Ramos (cell line): Measurements from ENCODE around the gene FBXO48.

Experiments
- in situ Hi-C: fragments of 300-500 bp; cut with MboI; formaldehyde crosslinking; loops from one replicate; pipeline ENCODE4 v1.14.3; 2022; ENCODE audit warnings: low sequenced_read_pairs; ENCODE audit not compliant: unreplicated experiment

FBXO48 gene

DNA sequence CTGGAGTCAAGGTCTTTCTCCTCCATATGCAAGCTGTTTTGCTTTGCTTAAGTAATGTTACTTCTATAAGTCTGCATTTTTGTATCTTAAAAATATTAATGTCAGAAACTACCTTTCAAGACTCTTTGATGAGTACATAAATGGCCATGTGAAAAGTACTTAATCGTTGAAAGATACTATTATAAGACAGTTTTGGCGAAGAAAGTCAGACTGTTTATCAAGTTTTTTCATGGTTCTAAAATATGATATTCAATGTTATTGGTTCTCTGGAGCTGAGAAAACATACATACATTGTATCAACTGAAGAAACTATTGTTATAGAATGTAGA lies 25.1 kb downstream of the FBXO48 start:
- in situ Hi-C loops, result loop anchor here (5.0 to 10.0 kb wide), 4 partner anchors 80 to 317 kb away; no protein-coding TSS in a partner anchor

DNA sequence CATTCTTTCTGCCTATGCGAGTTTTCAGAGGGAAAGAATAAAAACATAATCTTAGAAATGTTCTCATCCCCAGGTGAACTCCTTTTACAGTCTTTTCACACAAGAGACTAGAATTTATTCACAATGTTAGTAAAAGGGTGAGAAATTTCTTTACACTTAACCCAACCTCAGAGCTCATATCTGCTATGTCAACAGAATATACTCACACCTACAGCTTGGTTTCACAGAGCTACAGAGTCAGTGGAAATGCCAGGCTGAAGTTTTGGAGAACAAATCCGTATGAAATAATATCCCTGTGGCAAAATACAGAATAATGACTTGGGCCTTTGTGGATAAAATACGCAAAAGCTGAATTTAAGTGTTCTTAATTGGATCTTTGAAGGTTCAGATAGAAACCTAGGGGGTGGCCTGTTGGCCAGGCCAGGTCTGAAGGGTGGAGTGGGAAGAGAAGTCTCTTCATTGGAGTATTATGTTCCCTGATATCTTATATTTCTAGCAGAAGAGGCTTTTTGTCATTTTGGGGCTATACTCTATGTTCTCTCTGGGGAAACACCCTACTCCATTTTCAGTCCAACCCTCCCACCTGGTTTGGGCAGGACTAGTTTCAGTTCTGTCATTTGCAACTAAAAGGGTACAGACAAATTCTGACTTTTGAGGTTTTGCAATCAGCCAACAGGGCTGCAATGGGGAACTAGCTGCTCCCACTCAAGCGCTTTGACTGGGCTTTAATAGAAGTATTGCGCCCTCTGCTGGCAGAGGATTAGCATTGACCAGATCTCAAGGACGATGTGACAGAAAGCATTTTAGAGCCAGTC lies 25.7 kb downstream of the FBXO48 start:
- in situ Hi-C loops, result loop anchor here (5.0 to 10.0 kb wide), 4 partner anchors 79 to 317 kb away; no protein-coding TSS in a partner anchor

DNA sequence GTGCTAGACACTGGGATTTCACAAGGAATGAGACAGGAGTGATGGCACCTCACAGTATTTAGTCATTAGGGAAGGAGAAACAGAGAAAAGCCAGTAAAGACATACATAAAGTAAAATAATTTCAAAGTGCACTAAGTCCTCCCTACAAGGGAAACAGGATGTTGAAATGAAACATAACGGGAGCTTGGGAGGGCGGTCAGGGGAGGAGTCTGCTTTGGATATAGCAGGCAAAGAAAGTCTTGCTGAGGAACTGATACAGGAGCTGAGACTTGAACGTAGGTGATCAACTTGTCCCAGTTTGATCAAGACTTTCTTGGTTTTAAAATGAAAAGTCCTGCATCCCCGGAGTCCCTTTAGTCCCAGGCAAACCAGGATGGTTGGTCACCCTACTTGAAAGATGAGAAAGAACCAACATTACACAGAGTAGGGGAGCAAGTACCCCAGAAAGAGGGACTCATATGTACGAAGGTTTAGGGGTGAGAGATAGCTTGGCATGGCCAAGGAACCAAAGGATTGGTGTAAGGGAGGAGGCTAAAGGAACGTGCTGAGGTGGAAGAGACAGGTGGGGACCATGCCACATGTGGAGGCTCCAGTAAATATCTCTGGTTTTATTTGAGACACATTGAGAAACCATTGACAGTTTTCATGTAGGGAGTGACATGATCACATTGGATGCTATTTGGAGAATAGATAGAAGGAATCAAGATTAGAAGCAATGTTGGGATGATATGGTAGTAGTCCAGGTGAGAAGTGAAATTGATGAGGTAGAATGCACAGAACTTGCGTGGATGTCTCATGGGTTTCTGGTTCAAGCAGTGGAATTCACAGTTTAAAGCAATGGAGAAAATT lies 28.4 kb downstream of the FBXO48 start:
- in situ Hi-C loops, result no loop called here

GRCh38 chr2:68436270-68436669 lies 30.8 kb downstream of the FBXO48 start:
- in situ Hi-C loops, result no loop called here

GRCh38 chr2:68435615-68436014 lies 31.5 kb downstream of the FBXO48 start:
- in situ Hi-C loops, result no loop called here

GRCh38 chr2:68434981-68435380 lies 32.1 kb downstream of the FBXO48 start:
- in situ Hi-C loops, result no loop called here

- in situ Hi-C loops, result no loop called here
These were observed 34.1 kb downstream of the FBXO48 start for GRCh38 chr2:68432696-68433658.

DNA sequence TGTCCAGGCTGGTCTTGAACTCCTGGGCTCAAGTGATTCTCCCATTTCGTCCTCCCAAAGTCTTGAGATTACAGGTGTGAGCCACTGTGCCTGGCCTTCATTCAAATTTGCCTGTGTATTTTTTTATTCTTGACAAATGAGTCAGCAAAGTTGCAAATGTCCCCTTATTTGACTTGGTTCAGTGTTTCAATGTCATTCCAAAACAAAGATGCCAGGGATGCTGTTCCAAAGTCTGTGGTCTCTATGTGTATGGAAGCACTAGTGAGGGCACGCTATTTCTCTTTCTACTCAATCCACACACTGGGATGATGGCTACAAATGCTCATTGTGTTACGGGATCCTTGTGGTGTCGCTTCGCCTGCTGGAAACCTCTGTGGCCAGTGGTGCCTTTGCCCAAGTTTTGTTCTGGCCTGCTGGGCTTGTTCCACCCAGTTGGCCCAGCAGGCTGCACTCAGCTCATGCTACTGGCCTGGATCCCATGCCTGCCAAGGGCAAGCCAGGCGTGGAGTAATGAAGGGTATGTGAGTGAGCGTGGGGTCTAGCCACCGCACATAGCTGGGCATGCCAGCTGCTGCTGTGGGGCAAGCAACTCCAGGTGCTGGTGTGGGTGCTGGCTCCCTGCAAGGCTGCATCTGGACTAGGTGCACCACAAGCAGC lies 35.6 kb downstream of the FBXO48 start:
- in situ Hi-C loops, result no loop called here

DNA sequence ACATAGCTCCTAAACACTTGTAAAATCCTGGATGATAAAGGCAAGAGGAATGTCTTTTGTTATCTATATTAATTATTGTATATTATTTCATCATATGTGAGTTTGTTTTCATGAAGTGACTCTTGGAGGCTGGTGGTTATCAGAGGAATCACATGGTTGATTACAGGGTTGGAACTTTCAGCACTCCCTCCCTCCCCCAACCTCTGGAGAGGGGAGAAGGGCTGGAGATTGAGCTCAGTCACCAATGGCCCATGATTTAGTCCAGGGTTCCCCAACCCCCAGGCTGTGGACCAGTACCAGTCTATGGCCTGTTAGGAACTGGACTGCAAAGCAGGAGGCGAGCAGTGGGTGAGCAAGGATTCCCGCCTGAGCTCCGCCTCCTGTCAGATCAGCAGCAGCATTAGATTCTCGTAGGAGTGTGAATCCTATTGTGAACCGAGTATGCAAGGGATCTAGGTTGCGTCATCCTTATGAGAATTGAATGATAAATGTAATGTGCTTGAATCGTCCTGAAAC lies 37.7 kb downstream of the FBXO48 start:
- in situ Hi-C loops, result no loop called here

- in situ Hi-C loops, result no loop called here
These were observed 38.3 kb downstream of the FBXO48 start for GRCh38 chr2:68428746-68429145.

- in situ Hi-C loops, result no loop called here
These were observed 39.0 kb downstream of the FBXO48 start for GRCh38 chr2:68428126-68428525.

GRCh38 chr2:68426848-68427579 lies 40.1 kb downstream of the FBXO48 start:
- in situ Hi-C loops, result no loop called here

DNA sequence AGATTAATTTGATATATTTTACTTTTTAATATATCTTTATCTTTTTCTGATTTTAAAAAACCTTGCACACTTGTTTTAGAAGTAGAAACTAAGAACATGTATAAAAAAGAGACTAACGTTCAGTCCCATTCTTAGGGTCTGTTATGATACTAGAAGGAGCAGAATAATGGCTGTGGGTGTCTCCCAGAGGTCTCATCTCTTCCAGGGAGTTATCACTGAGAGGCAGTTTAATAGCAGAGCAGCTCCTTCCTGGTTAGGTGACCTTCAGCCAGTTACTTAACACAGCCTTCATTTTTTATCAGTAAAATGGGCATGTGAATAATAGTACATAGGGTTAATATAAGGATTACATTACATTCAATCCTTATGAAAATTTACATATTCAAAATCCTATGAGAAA lies 40.6 kb downstream of the FBXO48 start:
- in situ Hi-C loops, result no loop called here

GRCh38 chr2:68425503-68425902 lies 41.6 kb downstream of the FBXO48 start:
- in situ Hi-C loops, result no loop called here

DNA sequence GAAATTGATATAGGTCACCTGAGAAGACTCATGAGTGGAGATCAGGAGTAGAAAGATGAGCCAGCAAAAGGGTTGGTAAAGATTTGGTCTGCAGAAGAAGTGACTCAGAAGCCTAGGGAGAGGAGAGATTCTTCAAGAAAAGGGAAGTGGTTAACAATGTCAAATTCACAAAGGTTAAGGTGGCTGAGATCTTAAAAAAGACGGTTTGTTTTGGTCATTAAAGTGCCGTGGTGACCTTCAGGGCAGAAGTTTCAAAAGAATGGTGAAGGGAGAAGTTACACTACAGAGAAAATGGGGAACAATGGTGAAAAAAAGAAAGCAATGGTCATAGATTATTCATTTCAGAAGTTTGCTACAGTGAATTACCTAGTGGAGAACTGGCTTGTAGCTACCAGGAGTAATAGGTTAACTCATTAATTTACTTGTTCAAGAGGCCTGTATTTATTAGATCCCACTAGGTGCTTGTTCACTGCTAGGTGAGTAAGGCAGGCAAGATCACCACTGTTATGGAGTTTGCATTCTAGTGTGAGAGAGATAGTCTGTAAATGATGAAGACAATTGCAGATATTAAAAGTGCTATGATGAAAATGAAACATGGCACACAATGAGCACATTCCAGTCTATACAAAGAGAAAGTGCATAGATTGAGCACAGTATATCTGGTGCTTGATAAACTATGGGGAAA lies 43.0 kb downstream of the FBXO48 start:
- in situ Hi-C loops, result no loop called here

DNA sequence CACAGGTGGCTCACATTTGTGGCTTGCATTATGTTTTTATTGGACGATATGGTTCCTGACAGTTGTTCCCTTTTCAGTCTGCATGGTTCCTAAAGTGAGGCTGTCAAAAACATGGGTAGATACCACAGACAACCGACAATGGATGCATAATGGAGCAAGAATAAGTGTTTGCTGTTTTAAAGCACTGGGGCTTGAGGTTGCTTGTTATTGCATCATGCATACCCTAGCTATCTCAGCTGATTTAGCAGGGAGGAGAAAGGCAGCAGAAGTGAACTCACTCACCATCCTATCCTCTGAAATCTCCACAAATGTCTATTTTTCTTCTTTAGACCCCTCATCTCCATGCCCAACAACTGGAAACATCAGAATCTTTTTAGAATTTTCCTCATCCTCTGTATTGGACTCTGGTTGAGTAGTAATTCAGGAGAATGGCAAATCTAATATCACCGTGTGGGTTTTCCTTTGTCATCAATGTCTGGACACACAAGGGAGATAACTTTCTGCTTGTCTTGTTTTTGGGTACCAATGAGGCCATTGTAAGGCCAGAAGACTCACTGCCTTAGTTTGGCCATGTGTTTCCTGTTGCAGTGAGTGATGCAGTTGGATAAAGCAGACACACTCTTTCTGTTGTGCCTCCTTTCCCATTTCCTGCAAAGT lies 46.7 kb downstream of the FBXO48 start:
- in situ Hi-C loops, result no loop called here

DNA sequence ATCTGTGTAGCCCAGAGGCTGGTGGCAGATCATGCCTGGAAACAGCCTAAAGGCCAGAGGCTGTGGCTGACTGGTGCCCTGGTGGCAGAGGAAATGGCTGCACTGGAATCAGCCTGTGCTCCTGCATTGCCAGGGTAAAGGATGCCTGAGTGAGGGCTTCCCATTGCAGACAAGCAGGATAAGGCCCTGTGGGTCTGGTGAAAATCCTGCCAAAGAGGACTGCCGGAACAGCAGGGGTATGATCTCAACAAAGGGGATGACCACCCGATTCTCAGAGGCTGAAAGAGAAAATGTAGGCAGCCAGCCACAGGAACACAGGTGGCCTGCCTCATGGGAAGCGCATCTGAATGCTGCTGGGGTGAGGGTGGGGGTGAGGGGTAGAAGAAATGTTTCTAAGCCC lies 48.2 kb downstream of the FBXO48 start:
- in situ Hi-C loops, result no loop called here

GRCh38 chr2:68418419-68418818 lies 48.7 kb downstream of the FBXO48 start:
- in situ Hi-C loops, result no loop called here
